Left renal pelvis (tissue), 4 donors: ENCODE data around the gene USP6. TPM values are rescaled to one million over a fixed set of nuclear protein-coding genes. Genes with fewer than 3 reads are reported as not detected.
"Not testable (repeated sequence)": the region's sequence is repeated elsewhere in the genome, so short reads cannot be mapped to it uniquely, and the experiment has no call there.

Experiments
- DNase-seq, 4 donors: peaks; one replicate each; pipeline ENCODE4 v3.0.0-alpha.2; 2013; ENCODE audit warnings: low read depth in 4 of 4, low spot score in 3 of 4
- polyA plus RNA-seq, 4 donors: library from polyadenylated mRNA; unstranded; fragments of 120-200 nt; gene quantifications; one replicate each; pipeline ENCODE4 v1.2.1, GENCODE V29; 2013; ENCODE audit not compliant: insufficient read length in 4 of 4

Gene USP6
- polyA plus RNA-seq, 4 donors, result 1.9 to 12.2 (median 4.0) TPM

DNA sequence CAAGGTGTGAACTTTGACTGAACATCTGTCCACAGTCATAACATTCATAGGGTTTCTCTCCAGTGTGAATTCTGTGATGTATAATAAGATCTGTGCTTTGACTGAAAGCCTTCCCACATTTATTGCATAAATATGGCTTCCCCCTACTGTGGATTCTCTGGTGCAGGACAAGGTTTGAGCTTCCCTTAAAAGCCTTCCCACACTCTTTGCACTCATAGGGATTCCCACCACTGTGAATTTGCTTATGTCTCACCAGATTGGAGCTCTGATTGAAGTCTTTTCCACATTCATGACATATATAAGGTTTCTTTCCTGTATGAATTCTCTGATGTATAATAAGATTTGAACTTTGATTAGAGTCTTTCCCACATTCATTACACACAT is 67.6 kb downstream of the USP6 start:
- no peak for DNase-seq

DNA sequence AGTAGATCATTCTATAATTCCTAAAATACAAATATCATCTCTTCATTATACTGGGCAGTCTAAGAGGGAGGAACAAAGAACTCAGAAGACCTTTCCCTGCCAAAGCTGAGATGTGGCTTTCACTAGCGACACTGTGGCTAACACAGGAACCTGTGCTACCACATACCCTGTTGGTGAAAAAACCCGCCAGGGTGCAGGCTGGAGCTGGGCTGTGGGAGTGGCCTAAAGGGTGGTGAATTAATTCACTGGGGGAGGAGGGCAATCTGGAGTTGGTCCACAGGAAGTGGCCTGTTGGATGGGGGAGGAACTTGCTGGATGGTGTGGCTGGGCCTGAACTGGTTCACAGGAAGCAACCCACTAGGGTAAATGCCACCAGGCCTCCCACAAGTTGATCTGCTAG is 68.5 kb downstream of the USP6 start:
- no peak for DNase-seq

DNA sequence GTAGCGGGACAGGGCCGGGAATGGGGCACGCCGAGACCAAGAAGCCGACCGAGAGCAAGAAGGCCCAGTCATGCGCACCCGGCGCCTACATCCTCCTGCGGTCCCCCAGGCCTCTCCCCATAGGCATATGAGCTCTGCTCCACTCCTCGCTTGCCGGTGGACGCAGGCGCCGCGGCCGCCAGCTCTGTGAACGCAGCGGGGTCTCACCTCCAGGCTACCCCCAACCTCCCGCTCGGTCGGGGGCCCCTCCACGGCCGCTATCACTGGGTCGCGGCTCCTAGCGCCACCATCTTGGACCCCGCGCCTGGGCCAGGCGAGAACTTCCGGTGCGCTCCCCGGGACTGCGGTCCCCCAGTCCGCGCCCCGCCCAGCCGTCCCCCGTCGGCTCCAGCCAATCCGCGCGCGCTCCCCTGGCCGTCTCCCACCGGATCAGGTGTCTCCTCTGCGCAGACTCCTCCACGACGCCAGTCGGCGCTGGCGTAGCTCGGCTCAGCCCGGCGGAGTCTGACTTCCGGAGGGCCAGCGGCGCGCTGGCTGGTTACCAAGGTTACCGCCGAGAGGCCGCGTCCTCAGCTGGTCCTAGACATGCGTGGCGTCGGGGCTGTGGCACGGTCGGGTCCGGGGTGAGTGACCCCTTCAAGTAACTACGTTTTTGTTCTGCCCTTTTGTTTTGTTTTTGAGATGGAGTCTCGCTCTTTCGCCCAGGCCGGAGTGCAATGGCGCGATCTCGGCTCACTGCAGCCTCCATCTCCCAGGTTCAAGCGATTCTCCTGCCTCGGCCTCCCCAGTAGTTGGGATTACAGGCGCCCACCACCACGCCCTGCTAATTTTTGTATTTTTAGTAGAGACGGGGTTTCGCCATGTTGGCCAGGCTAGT is 75.9 kb downstream of the USP6 start, which contains the start of gene ZNF594:
ZNF594 (minus strand) TSS at position 328 of the 877 bp plus-strand sequence. CDS start 7,612 bp downstream, outside the sequence.
- peak; percentile 87 to 92 (median 90) for DNase-seq

DNA sequence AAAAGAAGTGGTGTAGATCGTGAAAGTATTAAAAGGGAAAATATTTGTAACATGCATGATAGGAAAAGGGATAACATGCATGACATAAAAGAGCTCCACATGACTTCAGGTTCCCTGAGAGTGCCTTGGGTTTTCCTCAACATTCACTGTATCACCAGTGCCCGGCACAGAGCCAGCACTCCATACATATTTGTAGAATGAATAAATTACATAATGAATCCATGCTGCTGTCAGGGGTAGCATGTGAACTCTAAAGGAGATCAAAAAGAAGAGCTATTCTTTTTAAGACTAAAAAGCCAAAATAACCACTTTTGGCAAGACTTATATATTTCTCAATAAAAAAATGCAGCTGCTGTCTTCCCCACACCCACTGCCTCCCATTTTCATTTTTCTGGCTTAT is 78.5 kb downstream of the USP6 start:
- DNase-seq, result no peak

DNA sequence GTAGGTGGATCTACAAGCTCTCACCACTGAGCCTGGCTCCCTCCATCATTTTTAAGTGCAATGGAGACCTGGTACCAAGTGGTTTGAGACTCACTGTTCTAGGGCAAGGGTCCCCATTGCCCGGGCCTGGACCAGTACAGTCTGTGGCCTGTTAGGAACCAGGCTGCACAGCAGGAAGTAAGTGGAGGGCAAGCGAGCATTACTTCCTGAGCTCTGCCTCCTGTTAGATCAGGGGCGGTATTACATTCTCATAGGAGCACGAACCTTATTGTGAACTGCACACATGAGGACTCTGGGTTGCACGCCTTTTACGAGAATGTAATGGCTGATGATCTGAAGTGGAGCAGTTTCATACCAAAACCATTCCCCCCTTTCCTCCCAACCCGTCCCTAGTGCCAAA is 82.6 kb downstream of the USP6 start:
- no peak for DNase-seq

DNA sequence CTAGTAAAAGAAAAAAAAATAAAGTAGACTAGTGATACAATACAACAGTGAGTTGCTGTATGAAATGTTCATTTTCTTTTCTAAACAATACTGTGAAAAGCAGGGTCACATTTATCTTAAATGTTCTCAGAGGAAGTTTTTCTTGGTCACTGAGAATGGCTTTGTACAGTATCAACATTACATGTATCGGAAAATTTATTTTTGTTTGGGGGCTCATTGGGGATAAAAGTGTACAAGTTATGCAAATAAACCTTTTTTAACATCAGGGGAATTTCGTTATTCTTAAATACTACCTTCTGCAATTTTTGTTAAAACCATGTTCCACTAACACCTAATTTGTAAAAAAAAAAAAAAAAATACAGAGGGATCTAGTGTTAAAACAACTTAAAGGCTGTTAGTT is 84.5 kb downstream of the USP6 start:
- no peak for DNase-seq

DNA sequence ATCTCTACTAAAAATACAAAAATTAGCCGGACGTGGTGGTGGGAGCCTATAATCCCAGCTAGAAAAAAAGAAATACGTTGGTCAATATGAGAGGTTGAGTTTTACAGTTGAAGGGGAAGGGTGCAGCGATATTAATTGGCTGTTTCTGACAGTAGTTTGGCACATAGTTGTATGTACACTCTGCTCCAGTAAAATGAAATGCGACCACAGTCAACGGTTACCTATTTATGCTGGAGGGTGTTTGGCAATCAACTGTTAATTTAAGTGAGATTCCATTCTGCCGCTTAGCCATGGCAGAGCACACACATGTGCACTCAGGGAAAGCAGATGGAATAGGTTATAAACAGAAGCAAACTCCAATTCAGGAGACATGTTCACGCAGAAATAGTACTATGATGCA is 85.2 kb downstream of the USP6 start:
- no peak for DNase-seq

DNA sequence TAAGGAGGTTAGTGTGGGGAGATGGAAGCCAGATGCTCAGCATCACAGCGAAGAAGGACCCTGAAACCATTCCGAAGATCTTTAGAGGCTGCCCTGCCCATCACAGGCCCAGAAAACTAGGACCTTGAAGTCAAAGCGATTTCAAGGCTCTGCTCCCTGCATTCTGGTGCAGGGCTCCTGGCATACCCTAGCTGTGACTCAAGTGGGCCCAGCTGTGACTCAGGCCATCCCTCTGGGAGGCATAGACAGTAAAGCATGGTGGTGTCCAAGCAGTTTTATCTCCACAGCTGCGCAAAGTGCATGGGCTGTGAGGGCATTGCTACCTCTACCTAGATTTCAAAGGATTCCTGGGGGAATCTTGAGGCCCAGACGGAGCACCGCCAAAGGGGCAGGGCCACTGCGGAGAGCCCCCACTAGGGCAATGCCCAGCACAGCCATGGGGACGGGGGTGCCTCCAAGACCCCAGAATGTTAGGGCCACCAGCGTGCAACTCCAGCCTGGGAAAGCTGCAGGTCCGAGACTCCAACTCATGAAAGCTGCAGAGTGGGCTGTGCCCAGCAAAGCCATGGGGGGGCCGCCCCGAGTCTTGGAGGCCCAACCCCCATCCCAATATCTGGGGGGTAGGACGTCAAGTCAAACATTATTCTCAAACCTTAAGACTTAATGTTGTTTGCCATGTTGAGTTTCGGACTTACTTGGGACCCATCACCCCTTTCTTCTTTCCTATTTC is 87.5 kb downstream of the USP6 start:
- DNase-seq, result no peak

DNA sequence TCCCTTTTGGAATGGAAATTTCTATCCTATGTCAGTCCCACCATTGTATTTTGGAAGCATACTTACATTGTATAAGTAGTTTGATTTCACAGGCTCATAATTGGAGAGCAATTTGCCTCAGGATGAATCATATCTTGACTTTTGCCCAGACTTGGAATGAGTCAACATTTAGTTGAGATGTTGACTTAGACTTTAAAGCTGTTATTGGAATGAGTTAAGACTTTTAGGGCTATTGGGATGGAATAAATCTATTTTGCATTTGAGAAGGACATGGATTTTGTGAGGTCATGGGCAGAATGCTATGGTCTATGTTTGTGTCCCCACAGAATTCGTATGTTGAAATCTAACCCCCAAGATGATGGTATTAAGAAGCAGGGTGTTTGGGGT is 88.1 kb downstream of the USP6 start:
- DNase-seq, result no peak

DNA sequence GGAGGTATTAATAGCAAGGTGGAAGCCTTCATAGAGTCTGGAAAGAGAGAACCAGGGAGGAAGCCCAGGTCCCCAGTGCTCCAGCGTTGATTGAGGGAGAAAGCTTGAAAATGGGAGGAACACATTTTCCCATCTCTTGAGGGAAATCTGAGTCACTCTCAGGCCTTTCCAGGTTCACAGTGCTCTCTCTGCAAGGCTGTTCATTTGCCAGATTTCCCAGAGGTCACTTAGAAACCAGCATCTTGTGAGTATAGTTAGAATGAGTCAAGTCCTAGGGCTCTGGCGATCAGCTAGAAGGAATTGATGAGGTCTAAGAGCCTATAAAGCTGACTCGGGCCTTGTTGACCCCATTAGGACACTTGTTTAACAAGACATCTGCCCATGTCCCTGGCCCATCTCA is 93.6 kb downstream of the USP6 start:
- DNase-seq, result no peak

DNA sequence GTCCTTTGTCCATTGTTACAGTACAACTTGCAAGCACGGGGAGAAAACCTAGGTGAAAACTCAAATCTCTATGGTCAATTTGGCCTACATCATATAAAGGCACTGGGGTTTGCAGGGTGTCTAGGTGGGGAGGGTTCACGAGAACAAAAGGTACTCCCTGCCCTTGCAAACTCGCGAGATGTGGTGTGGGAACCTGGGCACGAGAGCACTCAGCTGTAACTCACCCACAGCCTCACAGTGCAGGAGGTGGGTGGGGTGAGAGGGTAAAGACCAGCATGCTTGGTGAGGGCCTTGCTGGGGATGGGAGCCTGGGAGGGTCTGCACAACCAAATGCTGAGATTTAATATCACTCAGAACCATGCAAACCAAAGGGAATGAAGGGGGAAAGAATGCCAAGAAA is 94.3 kb downstream of the USP6 start:
- DNase-seq, result no peak

DNA sequence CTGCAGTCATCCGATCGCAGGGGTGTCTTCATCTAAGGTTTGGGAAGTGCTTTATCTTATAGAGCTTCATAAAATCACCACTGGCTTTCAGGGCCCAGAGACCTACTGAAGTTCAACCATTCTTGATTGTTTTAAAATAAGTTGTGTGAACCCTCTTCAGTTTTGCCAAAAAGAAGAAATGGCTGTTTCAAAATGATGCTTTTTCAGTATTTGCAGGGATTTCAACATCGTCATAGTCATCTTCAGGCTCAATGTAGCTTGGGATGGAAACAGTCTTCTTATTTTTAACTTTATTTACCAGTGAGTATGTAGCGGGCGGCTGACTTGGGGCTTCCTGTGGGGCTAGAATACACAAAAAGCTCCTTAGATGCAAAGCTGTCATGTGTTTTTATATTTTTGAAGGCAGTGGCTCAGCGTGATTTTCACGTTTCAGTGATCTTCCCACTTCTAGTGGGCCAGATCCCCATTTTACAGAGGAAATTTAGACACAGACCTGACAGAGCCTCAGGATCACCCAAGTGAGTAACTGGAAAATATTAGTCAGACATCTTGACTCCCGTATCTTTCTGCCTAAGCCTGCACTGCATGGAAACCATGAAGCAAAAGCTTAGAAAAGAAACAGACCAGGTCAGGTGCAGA is 94.9 kb downstream of the USP6 start:
- no peak for DNase-seq

DNA sequence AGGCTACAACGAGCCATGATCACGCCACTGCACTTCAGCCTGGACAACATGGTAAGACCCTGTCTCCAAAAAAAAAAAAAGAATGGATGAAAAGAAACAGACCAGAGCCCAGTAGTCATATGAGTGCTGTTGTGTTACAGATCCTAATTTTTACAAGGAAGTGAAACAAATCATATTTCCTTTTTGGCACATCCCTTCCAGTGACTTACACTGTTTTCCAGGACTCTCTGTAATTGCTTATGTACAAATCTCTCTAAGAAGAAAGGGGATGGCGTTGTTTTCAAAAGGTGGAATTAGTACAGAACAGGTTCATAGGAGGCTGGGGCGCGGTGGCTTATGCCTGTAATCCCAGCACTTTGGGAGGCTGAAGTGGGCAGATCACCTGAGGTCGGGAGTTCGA is 95.6 kb downstream of the USP6 start:
- DNase-seq, result no peak

DNA sequence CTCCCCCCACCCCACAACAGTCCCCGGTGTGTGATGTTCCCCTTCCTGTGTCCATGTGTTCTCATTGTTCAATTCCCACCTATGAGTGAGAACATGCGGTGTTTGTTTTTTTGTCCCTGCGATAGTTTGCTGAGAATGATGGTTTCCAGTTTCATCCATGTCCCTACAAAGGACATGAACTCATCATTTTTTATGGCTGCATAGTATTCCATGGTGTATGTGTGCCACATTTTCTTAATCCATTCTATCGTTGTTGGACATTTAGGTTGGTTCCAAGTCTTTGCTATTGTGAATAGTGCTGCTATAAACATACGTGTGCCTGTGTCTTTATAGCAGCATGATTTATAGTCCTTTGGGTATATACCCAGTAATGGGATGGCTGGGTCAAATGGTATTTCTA is 101.7 kb downstream of the USP6 start:
- DNase-seq, result not testable (repeated sequence)

DNA sequence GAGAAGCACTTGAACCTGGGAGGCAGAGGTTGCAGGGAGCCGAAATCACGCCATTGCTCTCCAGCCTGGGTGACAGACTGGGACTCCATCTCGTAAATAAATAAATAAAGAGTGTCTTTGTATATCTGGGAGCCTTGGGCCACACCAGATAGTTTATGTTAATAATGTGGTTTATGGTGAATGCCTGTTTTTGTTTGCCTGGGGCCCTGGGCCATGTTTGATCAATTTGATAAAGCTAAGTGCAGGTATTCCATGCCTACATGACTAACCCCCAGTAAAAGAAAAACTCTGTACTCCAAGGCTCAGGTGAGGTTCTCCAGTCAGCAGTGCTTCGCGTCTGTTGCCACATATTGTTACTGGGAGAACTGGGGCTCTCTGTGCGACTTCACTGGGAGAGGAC is 103.7 kb downstream of the USP6 start:
- no peak for DNase-seq

DNA sequence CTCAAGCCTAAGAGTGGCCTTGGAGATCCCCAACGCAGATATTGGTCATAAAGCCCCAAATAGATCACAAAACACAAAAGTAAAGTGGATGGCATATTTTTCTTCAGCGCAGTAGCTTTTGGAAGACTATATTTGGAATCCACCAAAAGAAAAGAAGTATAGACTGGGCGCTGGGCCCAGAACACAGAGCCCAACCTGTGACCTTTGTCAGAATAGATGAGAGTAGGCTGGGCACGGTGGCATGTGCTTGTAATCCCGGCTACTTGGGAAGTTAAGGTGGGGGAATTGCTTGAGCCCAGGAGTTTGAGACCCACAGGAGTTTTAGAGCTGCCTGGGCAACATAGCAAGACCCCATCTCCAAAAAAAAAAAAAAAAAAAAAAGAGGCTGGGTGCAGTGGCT is 104.2 kb downstream of the USP6 start:
- DNase-seq, result no peak

DNA sequence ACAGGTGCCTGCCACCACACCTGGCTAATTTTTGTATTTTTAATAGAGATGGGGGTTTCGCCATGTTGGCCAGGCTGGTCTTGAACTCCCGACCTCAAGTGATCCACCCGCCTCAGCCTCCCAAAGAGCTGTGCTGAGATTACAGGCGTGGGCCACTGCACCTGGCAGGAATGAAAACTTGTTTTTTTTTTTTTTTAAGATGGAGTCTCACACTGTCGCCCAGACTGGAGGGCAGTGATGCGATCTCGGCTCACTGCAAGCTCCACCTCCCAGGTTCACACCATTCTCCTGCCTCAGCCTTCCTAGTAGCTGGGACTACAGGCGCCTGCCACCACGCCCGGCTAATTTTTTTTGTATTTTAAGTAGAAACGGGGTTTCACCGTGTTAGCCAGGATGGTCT is 106.1 kb downstream of the USP6 start:
- not testable (repeated sequence) for DNase-seq
